ENCODE data around the gene PCK1.

Gene PCK1

GRCh38 chr20:57590485-57591288, 29.8 kb downstream of the PCK1 start:
- Mint-ChIP-seq H3K9me3 (peaks cover 5 to 12% of the 10 kb centered on the region in 2 donors), H3K27me3 (peaks cover 19 to 25% of the 10 kb centered on the region in 2 donors), H3K27ac (no peak overlapping the region), H3K4me1 (peaks cover 11 to 15% of the 10 kb centered on the region in 2 donors), H3K36me3 (peaks cover 0 to under 1% of the 10 kb centered on the region in 2 donors), H3K4me3 (no peak overlapping the region)
- no peak for ATAC-seq (replicated peaks)
- DNase-seq, result no peak

- ATAC-seq (replicated peaks) (no peak), DNase-seq (no peak)
- H3K27ac Mint-ChIP-seq, result no peak overlapping the region
- H3K4me3 Mint-ChIP-seq, result no peak overlapping the region
- peaks cover 15 to 21% of the 10 kb centered on the region in 2 donors for H3K27me3 Mint-ChIP-seq
- H3K36me3 Mint-ChIP-seq, result peaks cover 0 to 1% of the 10 kb centered on the region in 2 donors
- peaks cover 13 to 15% of the 10 kb centered on the region in 2 donors for H3K4me1 Mint-ChIP-seq
- H3K9me3 Mint-ChIP-seq, result peaks cover 5 to 12% of the 10 kb centered on the region in 2 donors
These were observed 30.6 kb downstream of the PCK1 start for GRCh38 chr20:57591289-57592229.

GRCh38 chr20:57592263-57593092, 31.6 kb downstream of the PCK1 start:
- peaks cover 2 to 5% of the 10 kb centered on the region in 2 donors for H3K9me3 Mint-ChIP-seq
- H3K36me3 Mint-ChIP-seq, result peaks cover 0 to 1% of the 10 kb centered on the region in 2 donors
- peaks cover 12 to 21% of the 10 kb centered on the region in 2 donors for H3K27me3 Mint-ChIP-seq
- H3K4me1 Mint-ChIP-seq, result peaks cover 13 to 18% of the 10 kb centered on the region in 2 donors
- H3K4me3 Mint-ChIP-seq, result no peak overlapping the region
- DNase-seq (no peak), ATAC-seq (replicated peaks) (no peak)
- H3K27ac Mint-ChIP-seq, result no peak overlapping the region

- no peak overlapping the region for H3K4me3 Mint-ChIP-seq
- DNase-seq (no peak), ATAC-seq (replicated peaks) (no peak)
- peaks cover 16 to 22% of the 10 kb centered on the region in 2 donors for H3K4me1 Mint-ChIP-seq
- peaks cover 0 to 1% of the 10 kb centered on the region in 2 donors for H3K36me3 Mint-ChIP-seq
- peak overlapping the region; percentile 25 for H3K27ac Mint-ChIP-seq
- H3K27me3 Mint-ChIP-seq, result peaks cover 12 to 21% of the 10 kb centered on the region in 2 donors
- no peaks in the 10 kb centered on the region for H3K9me3 Mint-ChIP-seq
These were observed 32.4 kb downstream of the PCK1 start for GRCh38 chr20:57593134-57593886.

DNA sequence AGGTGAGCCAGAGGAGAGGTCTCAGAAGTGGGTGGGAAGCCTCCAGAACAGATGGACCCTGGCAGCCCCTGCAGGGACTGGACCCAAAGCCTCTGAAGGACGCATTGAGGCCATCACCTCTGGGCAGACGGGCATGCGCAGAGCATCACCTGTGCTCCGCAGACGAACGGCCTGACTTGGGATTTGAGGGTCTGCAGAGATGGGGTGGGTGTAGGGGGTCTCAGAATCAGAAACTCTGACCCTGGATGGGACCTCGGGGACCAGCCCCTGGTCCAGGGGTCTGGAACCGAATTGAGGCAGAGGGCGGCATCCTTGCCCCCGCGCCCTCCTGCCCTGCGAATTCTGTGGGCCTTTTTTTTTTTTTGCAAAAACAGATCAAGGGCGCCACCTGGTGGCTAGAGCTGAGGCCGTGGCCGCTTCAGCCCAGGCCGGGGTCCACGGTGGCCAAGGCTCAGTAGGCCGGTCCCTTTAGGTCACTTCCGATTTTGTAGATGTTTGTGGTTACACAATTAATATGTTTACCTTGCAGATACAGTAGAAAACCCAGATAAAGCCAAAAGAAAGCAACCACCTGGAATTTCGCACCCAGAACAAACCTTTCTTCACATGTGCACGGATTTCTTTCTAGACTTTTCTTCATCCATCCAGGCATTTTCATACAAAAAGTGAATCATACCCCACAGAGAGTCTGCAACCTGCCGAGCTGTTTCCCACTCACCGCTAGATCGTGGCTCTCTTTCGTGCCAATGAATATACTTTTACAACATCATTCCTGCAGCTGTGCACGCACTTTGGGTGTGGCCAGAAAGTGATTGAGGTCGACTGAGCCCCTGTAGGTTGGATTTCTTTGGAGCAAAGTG, 33.4 kb downstream of the PCK1 start:
- Mint-ChIP-seq H3K27me3 (peaks cover 8 to 21% of the 10 kb centered on the region in 2 donors), H3K27ac (no peak overlapping the region), H3K4me3 (no peak overlapping the region), H3K9me3 (no peaks in the 10 kb centered on the region), H3K36me3 (peaks cover 0 to 1% of the 10 kb centered on the region in 2 donors), H3K4me1 (peaks cover 16 to 22% of the 10 kb centered on the region in 2 donors)
- DNase-seq, result no peak
- ATAC-seq (replicated peaks), result peak; percentile 44 to 47

- peaks cover 8 to 12% of the 10 kb centered on the region in 2 donors for H3K27me3 Mint-ChIP-seq
- ATAC-seq (replicated peaks) (no peak), DNase-seq (no peak)
- H3K36me3 Mint-ChIP-seq, result peaks cover 0 to 1% of the 10 kb centered on the region in 2 donors
- no peak overlapping the region for H3K27ac Mint-ChIP-seq
- no peaks in the 10 kb centered on the region for H3K9me3 Mint-ChIP-seq
- peaks cover 16 to 22% of the 10 kb centered on the region in 2 donors for H3K4me1 Mint-ChIP-seq
- peak overlapping the region in 1 of 2 donors; percentile 9 for H3K4me3 Mint-ChIP-seq
These were observed 34.4 kb downstream of the PCK1 start for GRCh38 chr20:57595041-57596030.

- peaks cover 0 to 1% of the 10 kb centered on the region in 2 donors for H3K36me3 Mint-ChIP-seq
- no peak for ATAC-seq (replicated peaks)
- no peak for DNase-seq
- peaks cover 16 to 22% of the 10 kb centered on the region in 2 donors for H3K4me1 Mint-ChIP-seq
- H3K27me3 Mint-ChIP-seq, result peaks cover 4 to 11% of the 10 kb centered on the region in 2 donors
- no peak overlapping the region for H3K4me3 Mint-ChIP-seq
- H3K27ac Mint-ChIP-seq, result no peak overlapping the region
- H3K9me3 Mint-ChIP-seq, result no peaks in the 10 kb centered on the region
These were observed 35.4 kb downstream of the PCK1 start for GRCh38 chr20:57596358-57596757.

DNA sequence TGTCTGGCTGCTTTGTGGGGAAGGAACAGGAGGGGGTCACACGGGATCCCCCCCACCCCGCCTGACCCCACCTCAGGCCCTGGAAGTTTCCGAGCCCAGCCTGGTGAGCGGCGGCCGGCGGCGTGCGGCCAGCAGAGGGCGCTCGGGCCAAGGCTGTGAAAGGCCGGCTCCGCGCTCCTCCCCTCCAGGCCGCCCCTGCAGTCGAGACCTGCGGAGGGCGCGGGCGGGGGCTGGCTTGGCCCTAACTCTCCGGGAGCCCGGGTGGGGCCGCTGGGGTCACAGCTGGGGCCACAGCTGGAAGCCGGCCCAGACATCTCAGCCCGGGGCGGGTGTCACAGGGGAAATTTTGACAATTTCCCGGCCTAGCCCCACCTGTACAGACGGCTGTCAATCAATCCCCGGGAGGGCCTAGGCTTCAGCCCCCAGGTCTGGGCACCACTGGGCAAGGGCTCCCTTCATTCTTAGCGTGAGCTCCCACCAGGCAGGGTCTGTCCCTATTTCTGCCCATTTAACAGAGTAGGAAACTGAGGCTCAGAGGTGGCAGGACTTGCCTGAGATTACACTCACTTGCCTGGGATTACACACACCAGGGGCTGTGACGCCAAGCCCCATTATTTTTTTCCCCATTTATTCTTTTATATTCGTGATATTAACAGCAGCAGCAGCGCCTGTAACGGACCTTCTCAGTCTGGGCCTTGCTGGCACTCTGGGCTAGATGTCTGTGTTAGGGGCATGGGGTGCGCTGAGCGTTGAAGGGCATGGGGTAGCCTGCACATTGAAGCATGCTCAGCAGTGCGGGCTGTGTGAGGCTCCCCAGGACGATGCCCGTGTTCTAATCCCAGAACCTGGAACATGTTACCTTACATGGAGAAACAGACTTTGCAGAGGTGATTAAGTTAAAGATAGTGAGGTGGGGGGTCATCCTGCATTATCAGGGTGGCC, 36.4 kb downstream of the PCK1 start:
- H3K4me3 Mint-ChIP-seq, result peak overlapping the region in 1 of 2 donors; percentile 16

DNA sequence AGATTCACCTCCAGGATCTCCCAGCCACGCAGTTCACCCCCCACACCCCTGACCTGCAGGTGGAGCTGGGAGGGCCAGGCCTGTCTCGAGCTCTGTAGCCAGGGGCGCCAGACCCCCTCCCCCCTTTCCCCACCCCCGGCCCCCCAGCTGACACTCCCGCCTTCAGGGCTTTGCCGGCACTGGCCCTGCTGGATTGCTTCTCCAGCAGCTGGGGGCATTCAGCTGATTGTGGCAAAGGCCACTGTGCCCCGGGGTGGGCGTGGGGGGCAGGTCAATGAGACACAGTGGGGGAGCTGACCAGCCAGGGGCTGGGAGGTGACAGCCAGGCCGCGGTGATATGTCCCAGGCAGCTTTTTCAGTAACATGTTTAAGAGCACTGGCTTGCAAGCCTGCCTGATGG, 37.1 kb downstream of the PCK1 start:
- DNase-seq, result no peak
- H3K27ac Mint-ChIP-seq, result no peak overlapping the region
- no peak for ATAC-seq (replicated peaks)
- peaks cover 16 to 23% of the 10 kb centered on the region in 2 donors for H3K4me1 Mint-ChIP-seq
- no peak overlapping the region for H3K4me3 Mint-ChIP-seq
- peaks cover 0 to 1% of the 10 kb centered on the region in 2 donors for H3K36me3 Mint-ChIP-seq
- H3K27me3 Mint-ChIP-seq, result peaks cover 5 to 6% of the 10 kb centered on the region in 2 donors
- peaks cover 0 to 1% of the 10 kb centered on the region in 2 donors for H3K9me3 Mint-ChIP-seq

More for the DNA sequence above, 36.4 kb downstream of the PCK1 start:
- DNase-seq, result peak; percentile 60
- Mint-ChIP-seq H3K27ac (no peak overlapping the region), H3K36me3 (peaks cover 0 to 1% of the 10 kb centered on the region in 2 donors), H3K4me1 (peaks cover 15 to 22% of the 10 kb centered on the region in 2 donors), H3K27me3 (peaks cover 5 to 6% of the 10 kb centered on the region in 2 donors), H3K9me3 (no peaks in the 10 kb centered on the region)
- peak; percentile 79 to 85 for ATAC-seq (replicated peaks)

DNA sequence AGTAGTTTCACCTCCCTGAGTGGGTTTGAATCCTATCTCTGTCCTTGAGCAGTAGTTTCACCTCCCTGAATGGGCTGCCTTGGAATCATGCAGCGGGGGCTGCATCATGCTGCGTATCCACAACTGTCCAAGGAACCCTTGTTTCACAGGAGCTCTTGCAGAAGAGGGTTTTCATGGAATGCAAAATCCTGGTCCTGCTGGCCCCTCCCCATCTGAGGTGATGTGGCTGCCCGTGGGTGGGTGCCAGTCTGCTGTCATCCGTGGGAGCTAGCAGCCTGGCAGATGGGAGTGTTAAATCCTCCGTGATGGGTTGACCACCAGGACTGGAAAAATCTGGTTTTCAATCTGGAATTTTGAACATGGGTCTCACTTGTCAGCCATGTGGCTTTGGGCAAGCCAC, 37.6 kb downstream of the PCK1 start:
- no peak overlapping the region for H3K4me3 Mint-ChIP-seq
- H3K27ac Mint-ChIP-seq, result no peak overlapping the region
- H3K27me3 Mint-ChIP-seq, result peaks cover 5 to 6% of the 10 kb centered on the region in 2 donors
- H3K4me1 Mint-ChIP-seq, result peaks cover 15 to 23% of the 10 kb centered on the region in 2 donors
- peaks cover 0 to 1% of the 10 kb centered on the region in 2 donors for H3K9me3 Mint-ChIP-seq
- DNase-seq (no peak), ATAC-seq (replicated peaks) (no peak)
- peaks cover 0 to 1% of the 10 kb centered on the region in 2 donors for H3K36me3 Mint-ChIP-seq

Measured in stimulated activated naive B cell treated with anti-CD40 and anti-IgM and Interleukin-4, amounts not matched to agents 10 μg/mL and 1 μg/mL and 100 μg/mL, for 72 hours (primary cell).